Stimulated activated effector memory CD8-positive, alpha-beta T cell treated with anti-CD3 and anti-CD28 coated beads, Interleukin-12 subunit alpha, Interleukin-12 subunit beta, amount 100 ng/mL, for 72 hours (primary cell): ENCODE results near the gene RUFY3.
"Not testable (repeated sequence)": the region's sequence is repeated elsewhere in the genome, so short reads cannot be mapped to it uniquely, and the experiment has no call there.

Source experiments
- ATAC-seq: fragments of 150-1000 bp; cut with Tn5 transposase; 2 replicates; pipeline ENCODE4 v1.10.0; 2021
- DNase-seq, 2 donors: peaks; one replicate each; pipeline ENCODE4 v3.0.0; 2021 to 2022; ENCODE audit warnings: low spot score in 2 of 2
- H3K27ac Mint-ChIP-seq: one replicate; pipeline ENCODE4 v1.8.0; 2022; ENCODE audit warnings: mild to moderate bottlenecking, mixed read lengths
- H3K36me3 Mint-ChIP-seq: one replicate; pipeline ENCODE4 v1.8.0; 2022; ENCODE audit warnings: mild to moderate bottlenecking, mixed read lengths
- H3K4me1 Mint-ChIP-seq: one replicate; pipeline ENCODE4 v1.8.0; 2022; ENCODE audit warnings: mixed read lengths
- H3K4me3 Mint-ChIP-seq: one replicate; pipeline ENCODE4 v1.8.0; 2022; ENCODE audit warnings: mild to moderate bottlenecking, mixed read lengths
- H3K9me3 Mint-ChIP-seq: one replicate; pipeline ENCODE4 v1.8.0; 2022; ENCODE audit warnings: mixed read lengths

The RUFY3 gene

GRCh38 chr4:70715097-70715496 lies 6.7 kb upstream of the RUFY3 start:
- Mint-ChIP-seq H3K9me3 (no peaks in the 10 kb centered on the region), H3K36me3 (no peaks in the 10 kb centered on the region), H3K27ac (peak overlapping the region; percentile 56), H3K4me1 (peaks cover 20% of the 10 kb centered on the region), H3K4me3 (no peak overlapping the region)
- DNase-seq (no peak), ATAC-seq (no peak)

- H3K4me3 Mint-ChIP-seq = no peak overlapping the region
- no peak for DNase-seq
- H3K27ac Mint-ChIP-seq = no peak overlapping the region
- H3K9me3 Mint-ChIP-seq = no peaks in the 10 kb centered on the region
- ATAC-seq = no peak
- H3K36me3 Mint-ChIP-seq = peaks cover 7% of the 10 kb centered on the region
- H3K4me1 Mint-ChIP-seq = peaks cover 18% of the 10 kb centered on the region
Observed at GRCh38 chr4:70718811-70719604, 2.8 kb upstream of the RUFY3 start.

GRCh38 chr4:70722199-70722791 lies 531 bp downstream of the RUFY3 start:
- Mint-ChIP-seq H3K4me3 (peak overlapping the region; percentile 25), H3K27ac (peak overlapping the region; percentile 45), H3K9me3 (no peaks in the 10 kb centered on the region), H3K4me1 (peaks cover 9% of the 10 kb centered on the region), H3K36me3 (peaks cover 7% of the 10 kb centered on the region)
- DNase-seq (no peak), ATAC-seq (peak; percentile 76)

GRCh38 chr4:70724463-70724862 lies 2.7 kb downstream of the RUFY3 start:
- peaks cover 9% of the 10 kb centered on the region for H3K4me1 Mint-ChIP-seq
- ATAC-seq (no peak), DNase-seq (no peak)
- H3K4me3 Mint-ChIP-seq = no peak overlapping the region
- no peaks in the 10 kb centered on the region for H3K9me3 Mint-ChIP-seq
- peaks cover 7% of the 10 kb centered on the region for H3K36me3 Mint-ChIP-seq
- no peak overlapping the region for H3K27ac Mint-ChIP-seq

- no peak overlapping the region for H3K4me3 Mint-ChIP-seq
- peaks cover 7% of the 10 kb centered on the region for H3K36me3 Mint-ChIP-seq
- peaks cover 9% of the 10 kb centered on the region for H3K4me1 Mint-ChIP-seq
- ATAC-seq (no peak), DNase-seq (no peak)
- H3K27ac Mint-ChIP-seq = no peak overlapping the region
- H3K9me3 Mint-ChIP-seq = no peaks in the 10 kb centered on the region
Observed at GRCh38 chr4:70725633-70726032, 3.9 kb downstream of the RUFY3 start.

- not testable (repeated sequence) for H3K4me1 Mint-ChIP-seq, H3K9me3 Mint-ChIP-seq, DNase-seq, H3K4me3 Mint-ChIP-seq, H3K27ac Mint-ChIP-seq, H3K36me3 Mint-ChIP-seq, ATAC-seq
Observed at GRCh38 chr4:70726515-70726914, 4.8 kb downstream of the RUFY3 start.

- Mint-ChIP-seq H3K36me3 (no peaks in the 10 kb centered on the region), H3K4me1 (peaks cover 7% of the 10 kb centered on the region), H3K27ac (no peak overlapping the region), H3K4me3 (no peak overlapping the region), H3K9me3 (no peaks in the 10 kb centered on the region)
- no peak for DNase-seq
- no peak for ATAC-seq
Observed at GRCh38 chr4:70728091-70728490, 6.3 kb downstream of the RUFY3 start.

GRCh38 chr4:70732878-70733277 lies 11.1 kb downstream of the RUFY3 start:
- peaks cover 38% of the 10 kb centered on the region for H3K4me1 Mint-ChIP-seq

GRCh38 chr4:70734168-70734954 lies 12.6 kb downstream of the RUFY3 start:
- peaks cover 38% of the 10 kb centered on the region for H3K4me1 Mint-ChIP-seq
- no peaks in the 10 kb centered on the region for H3K36me3 Mint-ChIP-seq
- peak overlapping the region; percentile 53 for H3K27ac Mint-ChIP-seq
- peak in 1 of 2 donors; percentile 57 for DNase-seq
- H3K4me3 Mint-ChIP-seq = peak overlapping the region; percentile 60
- no peaks in the 10 kb centered on the region for H3K9me3 Mint-ChIP-seq
- ATAC-seq = peak; percentile 92

More at GRCh38 chr4:70732878-70733277, 11.1 kb downstream of the RUFY3 start:
- not testable (repeated sequence) for DNase-seq, H3K9me3 Mint-ChIP-seq, H3K36me3 Mint-ChIP-seq, H3K4me3 Mint-ChIP-seq, ATAC-seq
- H3K27ac Mint-ChIP-seq = peak overlapping the region; percentile 20

- DNase-seq = no peak
- peak; percentile 49 for ATAC-seq
- Mint-ChIP-seq H3K36me3 (no peaks in the 10 kb centered on the region), H3K4me1 (peaks cover 38% of the 10 kb centered on the region), H3K27ac (peak overlapping the region; percentile 53), H3K9me3 (no peaks in the 10 kb centered on the region), H3K4me3 (peak overlapping the region; percentile 60)
Observed at GRCh38 chr4:70734971-70735370, 13.2 kb downstream of the RUFY3 start.

- not testable (repeated sequence) for H3K36me3 Mint-ChIP-seq, DNase-seq, H3K9me3 Mint-ChIP-seq, H3K27ac Mint-ChIP-seq
- ATAC-seq = peak; percentile 74
- Mint-ChIP-seq H3K4me3 (peak overlapping the region; percentile 60), H3K4me1 (peaks cover 38% of the 10 kb centered on the region)
Observed at GRCh38 chr4:70735915-70736314, 14.2 kb downstream of the RUFY3 start.

GRCh38 chr4:70737006-70737405 lies 15.2 kb downstream of the RUFY3 start:
- H3K9me3 Mint-ChIP-seq = no peaks in the 10 kb centered on the region
- no peak for DNase-seq
- ATAC-seq = no peak

GRCh38 chr4:70737409-70737808 lies 15.6 kb downstream of the RUFY3 start:
- no peak for ATAC-seq
- Mint-ChIP-seq H3K4me1 (peaks cover 38% of the 10 kb centered on the region), H3K27ac (no peak overlapping the region), H3K4me3 (no peak overlapping the region), H3K9me3 (no peaks in the 10 kb centered on the region), H3K36me3 (no peaks in the 10 kb centered on the region)
- no peak for DNase-seq

More at GRCh38 chr4:70737006-70737405, 15.2 kb downstream of the RUFY3 start:
- Mint-ChIP-seq H3K4me1 (peaks cover 38% of the 10 kb centered on the region), H3K36me3 (no peaks in the 10 kb centered on the region), H3K27ac (no peak overlapping the region), H3K4me3 (no peak overlapping the region)

GRCh38 chr4:70739496-70740337 lies 18.0 kb downstream of the RUFY3 start:
- H3K27ac Mint-ChIP-seq = no peak overlapping the region
- H3K9me3 Mint-ChIP-seq = no peaks in the 10 kb centered on the region
- no peak for ATAC-seq
- H3K4me1 Mint-ChIP-seq = peaks cover 24% of the 10 kb centered on the region
- no peak for DNase-seq
- no peaks in the 10 kb centered on the region for H3K36me3 Mint-ChIP-seq
- H3K4me3 Mint-ChIP-seq = no peak overlapping the region
